ENCODE data around the gene SUSD4.

DNA sequence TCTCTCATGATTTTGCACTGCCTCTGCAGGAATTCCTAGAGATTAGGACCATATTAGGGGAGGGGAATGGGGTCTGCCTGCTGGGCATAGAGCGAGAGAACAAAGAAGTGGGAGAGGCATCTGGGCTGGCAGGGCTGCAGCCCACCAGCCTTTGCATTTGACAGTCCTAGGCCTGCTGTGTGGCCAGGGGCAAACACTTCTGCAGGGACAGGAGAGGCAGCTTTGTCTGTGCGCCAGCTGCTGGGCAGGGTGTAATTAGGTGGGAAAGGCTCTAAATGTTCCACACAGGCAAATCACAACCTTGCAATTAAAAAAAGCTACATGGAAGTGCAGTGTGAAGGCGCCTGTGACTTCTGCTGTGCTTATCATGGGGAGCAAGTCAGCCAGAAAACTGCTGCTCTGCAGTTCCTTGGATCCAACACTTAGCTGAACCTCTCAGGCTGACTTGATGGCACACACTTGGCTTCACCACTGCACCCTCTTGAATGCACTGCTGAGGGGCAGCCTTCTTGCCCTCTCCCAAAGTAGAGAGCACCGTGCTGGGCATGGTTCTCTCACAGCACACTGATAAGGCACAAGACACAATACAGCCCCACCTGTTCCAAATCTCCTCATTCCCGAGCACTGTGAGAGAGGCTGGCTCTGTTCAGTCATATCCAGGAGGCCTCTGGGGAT is 147.3 kb downstream of the SUSD4 start:
- TF ChIP-seq, protein P1, sequence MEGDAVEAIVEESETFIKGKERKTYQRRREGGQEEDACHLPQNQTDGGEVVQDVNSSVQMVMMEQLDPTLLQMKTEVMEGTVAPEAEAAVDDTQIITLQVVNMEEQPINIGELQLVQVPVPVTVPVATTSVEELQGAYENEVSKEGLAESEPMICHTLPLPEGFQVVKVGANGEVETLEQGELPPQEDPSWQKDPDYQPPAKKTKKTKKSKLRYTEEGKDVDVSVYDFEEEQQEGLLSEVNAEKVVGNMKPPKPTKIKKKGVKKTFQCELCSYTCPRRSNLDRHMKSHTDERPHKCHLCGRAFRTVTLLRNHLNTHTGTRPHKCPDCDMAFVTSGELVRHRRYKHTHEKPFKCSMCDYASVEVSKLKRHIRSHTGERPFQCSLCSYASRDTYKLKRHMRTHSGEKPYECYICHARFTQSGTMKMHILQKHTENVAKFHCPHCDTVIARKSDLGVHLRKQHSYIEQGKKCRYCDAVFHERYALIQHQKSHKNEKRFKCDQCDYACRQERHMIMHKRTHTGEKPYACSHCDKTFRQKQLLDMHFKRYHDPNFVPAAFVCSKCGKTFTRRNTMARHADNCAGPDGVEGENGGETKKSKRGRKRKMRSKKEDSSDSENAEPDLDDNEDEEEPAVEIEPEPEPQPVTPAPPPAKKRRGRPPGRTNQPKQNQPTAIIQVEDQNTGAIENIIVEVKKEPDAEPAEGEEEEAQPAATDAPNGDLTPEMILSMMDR (conservative IDR thresholded peaks at IDR 0.05; ENCODE audit: low read length), result no peak
- no peak for TF ChIP-seq EZH2phosphoT487 (IDR thresholded peaks at IDR 0.05; ENCODE audit: borderline replicate concordance)
